ENCODE data around the gene ERCC5.

ERCC5 gene

DNA sequence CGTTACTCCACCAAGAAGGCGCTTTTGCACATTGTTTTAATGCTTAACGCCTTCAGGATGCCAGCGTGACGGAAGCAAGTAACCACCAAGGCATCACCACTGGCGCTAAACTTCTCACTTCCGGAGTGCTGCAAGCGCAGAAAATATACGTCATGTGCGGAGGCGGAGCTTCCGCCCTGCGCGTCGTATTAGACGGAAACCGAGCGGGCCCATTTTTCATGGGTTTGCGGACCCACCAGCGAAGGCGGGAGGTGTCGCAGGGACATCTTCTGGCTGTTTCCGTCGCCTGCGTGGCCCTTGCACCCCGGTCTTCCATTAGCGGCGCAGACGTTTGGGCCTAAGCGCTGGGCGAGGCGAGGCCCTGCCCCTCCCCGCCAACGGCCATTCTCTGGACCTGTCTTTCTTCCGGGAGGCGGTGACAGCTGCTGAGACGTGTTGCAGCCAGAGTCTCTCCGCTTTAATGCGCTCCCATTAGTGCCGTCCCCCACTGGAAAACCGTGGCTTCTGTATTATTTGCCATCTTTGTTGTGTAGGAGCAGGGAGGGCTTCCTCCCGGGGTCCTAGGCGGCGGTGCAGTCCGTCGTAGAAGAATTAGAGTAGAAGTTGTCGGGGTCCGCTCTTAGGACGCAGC lies at the start of gene ERCC5:
Gene ERCC5, plus strand, starts transcription at position 403 of the 631 bp plus-strand sequence. CDS start 235 bp downstream, outside the sequence.
- DNase-seq = peak; percentile 97

DNA sequence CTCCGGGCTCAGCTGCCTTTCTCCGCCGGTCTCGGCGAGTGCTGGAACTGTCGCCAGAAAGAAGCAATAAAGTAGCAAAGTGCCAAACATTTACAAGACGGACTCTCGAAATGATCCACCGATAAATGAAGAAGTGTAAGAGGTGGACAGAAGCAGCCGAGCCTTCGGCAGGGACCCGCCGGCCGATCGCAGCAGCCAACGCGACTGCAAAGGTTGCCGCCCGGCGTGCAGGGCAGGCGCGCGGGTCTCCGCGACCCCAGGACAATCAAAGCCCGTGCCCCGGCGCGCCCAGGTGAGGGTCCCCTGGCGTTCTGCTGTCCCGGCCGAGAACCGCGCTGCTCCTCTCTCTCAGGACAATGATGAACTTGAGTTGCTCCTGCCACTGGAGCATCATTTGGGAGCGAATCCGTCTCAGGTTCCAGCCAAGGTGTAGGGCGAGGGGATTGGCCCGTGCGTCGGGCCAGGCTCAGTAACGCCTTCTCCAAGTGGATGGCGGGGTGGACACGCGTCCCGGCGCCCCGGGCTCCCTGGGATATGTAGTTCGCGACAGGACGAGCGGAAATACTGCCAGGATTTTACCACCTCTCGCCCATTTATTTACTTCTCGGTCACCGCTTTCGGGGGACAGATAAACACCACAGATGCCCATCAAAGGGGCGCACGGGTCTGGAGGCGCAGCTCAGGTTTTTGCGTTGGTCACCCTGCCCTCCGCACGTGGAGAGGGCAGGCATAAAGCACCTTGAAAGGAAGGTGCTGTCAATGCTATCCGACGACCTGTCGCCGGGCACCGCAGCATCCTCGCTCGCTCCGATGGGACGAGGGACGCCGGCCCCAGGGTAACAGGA lies 47.0 kb upstream of the ERCC5 start, which contains the start of the genes BIVM and POGLUT2:
Gene BIVM, plus strand, starts transcription at position 539 of the 845 bp plus-strand sequence. CDS start 8,149 bp downstream, outside the sequence.
Gene POGLUT2, minus strand, starts transcription at position 396 of the 845 bp plus-strand sequence. Its CDS starts 306 bp downstream, at position 90.
- peak; percentile 93 for DNase-seq

DNA sequence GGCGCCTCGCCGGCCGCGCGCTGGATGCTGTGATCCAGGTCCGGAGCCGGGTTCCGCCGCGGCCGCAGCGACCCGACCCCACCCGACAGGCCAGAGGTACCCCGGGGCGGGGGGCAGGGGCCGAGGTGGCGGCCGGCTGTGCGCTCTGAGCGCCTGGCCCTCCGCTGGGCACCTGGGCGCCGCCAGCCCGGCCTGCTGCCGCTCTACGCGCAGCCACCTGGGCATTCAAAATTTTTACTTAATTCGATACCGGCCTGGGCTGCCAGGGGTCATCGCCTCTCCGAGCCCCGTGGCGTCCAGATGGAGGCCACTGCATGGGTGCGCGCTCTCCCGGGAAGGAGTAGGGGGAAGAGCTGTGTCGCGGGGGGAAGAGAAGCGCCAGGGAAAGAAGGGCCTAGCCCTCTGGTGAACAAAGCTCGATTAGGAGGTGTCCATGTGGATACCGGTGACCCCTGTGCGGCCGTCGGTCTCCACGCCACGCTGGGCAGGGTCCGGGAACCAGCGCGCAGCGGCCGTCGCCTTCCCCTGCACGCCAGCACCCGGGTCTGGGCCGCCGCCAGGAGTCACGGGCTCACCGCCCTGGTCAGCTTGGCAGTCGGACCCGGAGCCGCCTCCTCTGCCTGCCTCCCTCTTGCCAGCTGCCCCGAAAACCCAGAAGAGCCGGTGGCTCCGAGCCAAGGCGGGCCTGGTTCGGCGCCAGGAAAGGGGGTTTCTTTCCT lies 46.2 kb upstream of the ERCC5 start:
- DNase-seq = peak; percentile 80

DNA sequence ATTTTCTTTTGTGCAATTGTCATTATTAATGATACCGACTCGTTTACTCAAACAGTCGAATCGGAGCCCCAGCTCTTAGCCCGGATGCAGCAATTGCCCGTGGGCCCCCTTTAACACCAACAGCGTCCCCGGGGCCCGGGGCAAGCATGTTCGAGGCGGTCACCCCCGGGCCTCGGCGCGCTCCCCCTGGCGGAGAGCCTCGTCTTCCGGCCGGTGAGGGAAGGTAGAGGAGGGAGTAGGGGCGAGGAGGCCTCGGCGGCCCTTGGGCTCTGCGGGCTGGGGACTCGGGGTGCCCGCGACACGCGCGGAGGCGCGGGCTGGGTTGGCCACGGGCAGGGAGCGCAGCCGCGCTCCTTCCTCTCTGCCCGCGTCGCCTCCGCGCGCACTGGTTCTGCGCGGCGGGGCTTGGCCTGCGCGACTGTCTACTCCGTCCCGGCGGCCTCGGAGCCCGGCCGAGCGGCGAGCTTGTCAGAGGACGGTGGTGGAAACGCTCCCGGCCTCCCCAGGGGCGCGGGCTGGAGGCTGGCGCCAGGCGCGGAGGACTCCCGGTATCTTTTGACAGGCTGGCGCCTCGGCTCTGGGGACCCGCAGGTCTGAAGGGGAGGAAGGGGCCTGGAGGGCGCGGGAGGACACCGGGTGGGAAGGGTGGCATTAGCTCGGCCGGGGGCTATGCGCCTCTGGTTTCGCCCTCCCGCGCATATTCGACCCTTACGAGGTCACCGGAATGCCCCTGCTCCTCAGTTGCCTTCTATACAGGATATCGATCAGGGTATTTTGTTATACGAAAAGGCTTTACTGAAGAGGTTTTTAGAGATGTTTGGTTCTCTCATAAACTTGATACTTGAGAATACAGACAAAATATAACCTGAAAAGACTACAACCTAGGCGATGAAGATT lies 45.4 kb upstream of the ERCC5 start:
- DNase-seq = peak; percentile 92

DNA sequence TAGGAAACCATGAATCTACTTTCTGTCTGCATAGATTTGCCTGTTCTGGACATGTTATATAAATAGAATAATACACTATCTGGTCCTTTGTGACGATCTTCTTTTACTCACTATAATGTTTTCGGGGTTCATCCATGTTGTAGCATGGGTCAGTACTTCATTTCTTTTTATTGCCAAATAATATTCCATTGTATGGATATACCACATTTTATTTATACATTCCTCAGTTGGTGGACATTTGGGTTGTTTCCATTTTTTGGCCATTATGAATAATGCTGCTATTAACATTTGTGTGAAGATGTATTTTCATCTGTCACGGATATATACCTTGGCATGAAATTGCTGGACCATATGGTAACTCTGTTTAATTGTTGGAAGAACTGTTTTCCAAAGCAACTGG lies 40.2 kb upstream of the ERCC5 start:
- no peak for DNase-seq

DNA sequence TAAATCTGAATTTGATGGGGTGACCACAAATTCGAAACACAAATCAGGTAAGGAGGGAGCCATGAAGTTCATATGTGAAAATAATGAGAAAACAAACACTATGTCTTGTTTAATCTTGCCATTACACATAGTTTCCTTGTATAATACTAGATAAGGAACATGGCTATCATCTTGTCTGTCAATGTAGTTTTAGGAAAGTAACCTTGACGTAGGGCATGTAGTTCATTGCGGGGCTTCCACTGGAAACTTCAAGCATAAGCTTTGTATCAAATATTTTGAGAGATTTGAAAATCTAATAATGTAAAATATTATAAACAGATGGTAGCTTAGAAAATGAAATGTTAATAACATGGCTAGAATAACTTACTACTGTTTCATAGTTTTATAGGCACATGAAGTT lies 38.1 kb upstream of the ERCC5 start:
- DNase-seq = no peak

DNA sequence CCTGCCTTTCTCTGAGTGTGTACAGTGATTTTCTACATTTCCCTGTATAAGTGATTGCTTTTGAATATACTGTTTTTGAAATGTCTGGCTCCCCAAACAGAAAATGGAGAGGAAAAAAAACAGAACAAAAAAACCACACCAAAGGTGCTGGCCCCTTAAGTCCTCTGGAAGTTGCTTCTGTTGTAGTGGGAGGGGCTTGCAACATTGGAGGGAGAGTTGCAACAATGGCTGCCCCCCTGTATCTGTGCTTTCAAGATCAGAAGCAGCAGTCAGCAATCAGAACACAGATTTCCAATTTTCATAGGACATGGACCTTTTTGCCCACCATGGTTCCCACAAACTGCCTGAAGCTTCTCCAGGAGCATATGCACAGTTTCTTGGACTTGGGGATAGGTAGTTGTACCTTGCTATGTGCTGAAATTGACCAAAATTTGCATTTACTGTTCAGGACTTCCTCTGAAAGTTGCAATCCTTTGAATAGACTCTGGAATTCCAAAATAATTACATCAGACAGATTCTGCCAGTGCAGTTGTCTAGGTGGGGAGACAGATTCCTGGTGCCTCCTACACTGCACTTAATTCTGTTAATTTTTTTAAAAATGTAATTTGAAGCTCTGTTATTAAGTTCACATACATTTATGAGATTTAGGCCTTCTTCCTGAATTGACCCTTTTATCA lies 33.1 kb upstream of the ERCC5 start:
- no peak for DNase-seq

DNA sequence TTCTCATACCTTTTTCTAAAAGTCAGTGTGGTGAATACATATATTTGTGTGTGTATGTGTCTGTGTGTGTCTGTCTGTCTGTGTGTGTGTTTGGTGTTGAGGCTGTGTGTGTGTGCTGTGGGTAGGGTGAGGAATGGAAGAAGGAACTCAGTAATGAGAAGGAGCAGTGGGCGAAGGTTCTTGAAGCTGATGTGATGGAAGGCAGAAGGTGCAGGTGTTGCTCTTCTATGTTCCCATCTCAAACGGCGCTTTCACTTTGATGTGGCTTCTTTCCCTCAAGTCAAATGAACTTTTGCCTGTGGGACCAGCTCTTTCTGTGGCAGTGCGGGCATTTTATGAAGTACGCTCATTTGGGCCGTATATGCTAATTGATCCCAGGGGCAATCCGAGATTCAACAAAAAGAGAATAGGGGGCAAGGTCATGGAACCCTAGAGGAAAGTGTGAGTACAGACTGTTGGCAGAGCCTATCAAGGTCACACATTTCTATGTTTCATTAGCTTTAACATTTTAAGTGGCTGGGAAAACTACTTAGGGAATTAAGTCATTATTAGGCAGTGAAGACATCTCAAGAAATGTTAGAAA lies 31.7 kb upstream of the ERCC5 start:
- DNase-seq = no peak

DNA sequence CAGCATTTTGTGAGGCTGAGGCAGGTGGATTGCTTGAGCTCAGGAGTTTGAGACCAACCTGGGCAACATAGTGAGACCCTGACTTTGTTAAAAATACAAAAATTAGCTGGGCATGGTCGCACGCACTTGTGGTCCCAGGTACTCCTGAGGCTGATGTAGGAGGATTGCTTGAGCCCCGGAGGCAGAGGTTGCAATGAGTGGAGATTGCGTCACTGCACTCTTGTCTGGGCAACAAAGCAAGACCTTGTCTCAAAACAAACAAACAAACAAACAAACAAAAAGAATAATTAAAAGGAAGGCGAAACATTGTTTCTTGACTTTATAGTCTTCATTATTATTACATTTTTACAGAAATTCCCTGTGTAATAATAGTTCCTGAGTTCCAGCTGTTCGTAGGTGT lies 31.0 kb upstream of the ERCC5 start:
- DNase-seq = no peak

DNA sequence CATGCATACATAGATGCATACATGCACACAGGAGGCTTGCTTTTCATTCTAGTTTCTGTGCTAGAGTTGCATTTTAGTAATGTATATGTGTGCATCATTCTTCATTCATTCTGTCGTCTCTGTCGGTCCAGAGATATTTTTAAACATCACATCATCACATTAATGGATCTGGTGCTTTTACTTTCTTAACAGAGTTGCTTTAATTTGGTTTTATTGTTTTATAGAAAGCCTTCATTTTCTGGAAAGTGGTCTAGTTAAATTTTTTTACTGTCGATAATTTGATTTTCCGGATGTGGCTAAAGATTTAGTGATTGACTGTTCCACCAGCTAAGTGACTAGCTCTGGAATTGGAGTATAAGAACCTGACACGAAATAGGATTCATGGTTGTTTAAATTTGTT lies 30.0 kb upstream of the ERCC5 start:
- no peak for DNase-seq

DNA sequence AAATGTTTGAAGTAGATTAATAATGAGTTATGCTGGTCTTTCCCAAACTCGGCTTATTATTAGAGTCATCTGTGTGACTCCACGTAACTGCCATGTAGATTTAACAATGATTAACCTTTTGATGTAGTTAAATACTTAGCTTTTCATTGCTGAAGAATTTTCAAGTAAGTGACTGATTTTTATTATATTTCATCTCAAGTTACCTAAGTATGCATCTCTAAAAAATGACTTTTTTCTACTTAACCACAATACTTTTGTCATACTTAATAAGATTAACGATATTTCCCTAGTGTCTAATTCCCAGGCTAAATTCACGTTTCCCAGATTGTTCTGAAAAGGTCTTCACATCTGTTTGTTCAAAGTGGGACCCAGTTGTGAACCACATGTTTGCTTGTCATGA lies 29.1 kb upstream of the ERCC5 start:
- no peak for DNase-seq

DNA sequence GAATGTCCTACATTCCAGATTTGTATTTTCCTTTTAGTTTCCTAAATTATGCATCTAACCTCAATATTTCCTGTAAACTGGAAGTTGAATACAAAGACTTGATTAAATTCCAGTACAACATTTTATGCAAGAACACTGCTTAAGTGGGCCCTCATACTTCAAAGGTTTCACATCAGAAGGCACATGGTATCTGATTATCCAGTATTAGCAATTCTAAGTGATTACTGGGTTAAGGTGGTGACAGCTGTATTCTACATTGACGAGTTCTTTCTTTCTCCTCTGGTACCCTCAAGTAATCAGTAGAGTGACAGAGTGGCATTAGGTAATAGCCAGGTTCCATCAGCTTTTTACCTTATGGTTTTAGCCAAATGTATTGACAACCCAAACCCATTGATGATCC lies 28.6 kb upstream of the ERCC5 start:
- DNase-seq = no peak

DNA sequence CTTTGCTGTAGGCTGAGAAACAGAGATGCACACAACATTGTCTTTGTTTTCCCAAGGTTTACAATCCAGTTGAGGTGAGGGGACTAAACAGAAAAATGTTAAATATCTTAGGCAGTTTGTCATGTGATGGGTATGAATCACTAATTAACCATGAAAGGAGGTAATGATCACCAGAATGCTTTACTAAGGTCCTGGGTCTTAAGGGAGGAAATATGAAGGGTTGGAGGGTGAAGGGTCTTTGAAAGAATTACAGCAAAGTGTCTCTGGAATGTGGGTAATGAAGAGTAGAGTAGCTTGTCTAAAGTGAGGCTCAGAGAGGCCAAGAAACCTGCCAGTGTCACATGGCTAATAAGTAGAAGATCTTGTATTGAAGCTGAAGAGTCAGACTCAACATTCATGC lies 27.9 kb upstream of the ERCC5 start:
- no peak for DNase-seq

DNA sequence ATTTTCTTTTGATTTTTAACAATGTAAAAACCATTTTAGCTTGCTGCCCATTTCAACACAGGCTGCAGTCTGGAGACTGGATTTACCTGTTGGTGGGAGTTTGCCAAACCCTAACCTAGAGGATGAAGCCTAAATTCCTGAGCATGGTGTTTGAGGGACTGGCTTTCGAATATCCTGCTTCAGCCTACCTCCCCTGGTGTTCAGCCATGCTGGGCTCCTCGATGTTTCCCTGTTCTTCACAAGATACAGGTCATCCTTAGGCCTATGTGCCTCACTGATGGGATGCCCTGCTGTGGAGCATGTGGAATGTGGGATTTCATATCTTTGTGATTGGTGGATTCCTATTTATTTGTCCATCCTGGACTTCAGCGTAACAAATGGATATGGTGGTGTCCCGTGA lies 20.4 kb upstream of the ERCC5 start:
- DNase-seq = no peak

DNA sequence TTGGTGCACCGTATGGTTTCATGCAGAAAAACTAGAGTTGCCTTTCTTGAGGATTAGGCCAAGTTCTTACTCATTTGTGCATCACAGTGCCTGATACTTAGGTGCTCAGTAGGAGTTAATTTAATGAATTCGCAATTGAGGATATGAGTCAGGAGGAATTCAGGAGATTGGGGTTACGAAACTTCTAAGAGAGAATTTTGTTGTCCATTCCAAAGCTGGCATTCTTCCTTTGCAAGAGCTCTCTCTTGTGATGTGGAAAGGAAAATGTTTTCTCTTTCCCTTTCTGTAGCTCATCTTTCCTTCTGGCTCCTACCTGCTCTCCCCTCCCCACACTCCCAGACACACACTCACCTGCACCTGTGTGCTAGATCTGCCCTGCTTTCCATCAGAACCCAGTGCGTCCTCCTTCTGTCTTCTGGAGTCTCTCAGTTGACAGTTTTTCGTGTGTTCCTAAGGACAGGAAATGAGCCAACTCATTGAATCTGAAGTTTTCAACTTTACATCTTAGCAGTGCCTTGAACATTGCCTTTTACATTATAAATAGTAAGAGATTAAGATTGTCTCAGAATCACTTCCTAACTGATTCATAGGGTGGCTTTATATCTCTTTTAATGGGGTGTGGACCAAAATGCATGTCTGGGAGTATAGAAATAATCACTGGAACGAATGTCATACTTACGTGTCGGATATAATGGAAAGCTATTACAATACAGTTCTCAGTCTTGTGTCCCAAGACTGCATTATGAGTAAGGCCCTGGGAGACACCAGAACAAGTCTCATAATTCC lies 19.7 kb upstream of the ERCC5 start:
- no peak for DNase-seq

DNA sequence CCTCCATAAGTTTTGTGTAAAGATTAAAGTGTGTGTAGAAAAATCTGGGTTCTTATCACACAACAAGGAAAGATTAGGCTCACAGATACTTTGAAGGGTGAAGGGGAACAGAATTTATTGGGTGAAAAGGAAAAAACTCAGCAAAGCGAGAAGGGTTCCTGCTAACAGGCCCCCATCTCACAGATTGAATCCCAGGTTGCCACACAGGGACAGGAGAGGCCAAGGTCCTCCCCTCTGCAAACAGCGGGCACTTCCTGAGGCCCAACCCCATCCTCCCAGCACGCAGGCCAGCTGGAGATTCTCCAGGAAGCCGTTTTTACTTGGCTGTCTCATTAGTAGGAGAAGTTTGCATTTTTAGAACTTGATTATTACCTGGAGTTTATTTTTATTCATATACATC lies 15.2 kb upstream of the ERCC5 start:
- no peak for DNase-seq

DNA sequence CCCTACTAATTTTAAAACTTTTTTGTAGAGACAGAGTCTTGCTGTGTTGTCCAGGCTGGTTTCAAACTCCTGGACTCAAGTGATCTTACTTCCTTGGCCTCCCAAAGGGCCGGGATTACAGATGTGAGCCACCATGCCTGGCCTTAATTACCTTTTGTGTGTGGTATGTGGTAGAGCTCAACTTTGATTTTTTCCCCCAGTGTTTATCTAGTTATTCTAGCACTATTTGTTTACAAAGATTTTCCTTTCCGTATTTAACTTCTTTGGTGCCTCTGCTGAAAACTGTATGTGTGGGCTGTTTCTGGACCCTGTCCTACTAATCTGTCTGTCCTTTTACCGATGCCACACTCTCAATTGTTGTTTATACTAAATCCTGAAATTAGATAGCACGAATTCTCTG lies 9.4 kb upstream of the ERCC5 start:
- no peak for DNase-seq

DNA sequence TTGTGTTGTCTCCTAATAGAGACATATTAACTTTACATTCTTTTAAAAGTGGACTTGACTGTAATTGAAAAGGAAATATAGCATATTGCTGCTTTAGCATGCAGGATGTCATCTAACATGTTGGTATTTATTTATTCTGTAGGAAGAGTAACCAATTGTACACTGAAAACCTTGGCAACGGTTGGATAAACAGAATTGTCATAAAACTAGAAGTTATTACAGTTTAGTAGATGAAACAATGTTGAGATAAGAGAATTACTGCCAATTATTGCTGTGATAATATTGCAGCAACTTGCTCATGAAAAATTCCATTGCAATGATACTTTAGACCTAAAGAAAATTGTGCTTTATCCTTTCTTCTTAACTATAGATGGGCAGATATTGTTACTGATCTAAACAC lies 7.6 kb upstream of the ERCC5 start:
- no peak for DNase-seq

DNA sequence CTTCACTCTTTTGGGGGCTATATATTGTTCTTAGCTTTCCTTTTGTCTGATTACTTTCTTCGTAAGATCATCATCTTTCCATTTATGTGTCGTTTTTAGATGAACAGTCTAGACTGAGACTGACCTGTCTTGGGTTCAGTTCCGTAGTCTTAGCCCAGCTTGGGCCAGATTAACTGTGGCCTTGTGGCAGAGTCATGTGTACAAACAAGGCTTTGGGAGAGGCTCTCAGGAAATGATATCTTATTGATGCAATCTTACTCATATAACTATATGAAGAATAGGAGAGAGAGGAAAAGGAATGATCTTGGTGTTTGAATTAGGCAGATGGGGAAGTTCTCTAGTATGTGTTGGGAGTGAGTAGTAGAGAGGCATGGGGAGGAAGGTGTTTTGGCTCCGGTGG lies 6.8 kb upstream of the ERCC5 start:
- DNase-seq = no peak

DNA sequence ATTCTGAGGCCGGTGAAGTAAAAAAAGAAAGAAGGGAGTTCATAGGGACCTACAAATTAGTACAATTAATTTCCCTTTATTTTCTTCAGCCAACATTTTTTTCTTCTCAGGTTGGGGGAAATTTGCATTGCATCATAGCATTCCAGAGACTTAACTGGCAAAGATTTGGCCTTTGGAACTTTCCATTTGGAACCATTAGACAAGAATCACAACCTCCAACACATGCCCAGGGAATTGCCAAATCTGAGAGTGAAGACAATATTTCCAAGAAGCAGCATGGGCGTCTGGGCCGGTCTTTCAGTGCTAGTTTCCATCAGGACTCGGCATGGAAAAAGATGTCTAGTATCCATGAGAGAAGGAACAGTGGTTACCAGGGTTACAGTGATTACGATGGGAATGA lies 6.4 kb upstream of the ERCC5 start:
- no peak for DNase-seq

DNA sequence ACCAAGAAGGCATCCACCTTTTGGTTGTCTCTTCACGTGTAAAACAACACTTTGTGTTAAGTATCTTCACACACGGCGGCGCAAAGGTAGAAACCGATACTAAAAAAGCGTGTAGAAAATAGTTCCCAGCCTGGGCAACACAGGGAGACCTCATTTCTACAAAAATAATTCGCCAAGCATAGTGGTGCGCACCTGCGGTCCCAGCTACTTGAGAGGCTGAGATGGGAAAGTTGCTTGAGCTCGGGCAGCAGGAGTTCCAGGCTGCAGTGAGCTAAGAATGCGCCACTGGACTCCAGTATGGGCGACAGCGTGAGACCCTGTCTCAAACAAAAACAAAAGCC lies 573 bp upstream of the ERCC5 start:
- DNase-seq = no peak
